Fibroblast of lung (primary cell): ENCODE results near the gene RNF167. TPM values are rescaled to one million over a fixed set of nuclear protein-coding genes. Genes with fewer than 3 reads are reported as not detected.
A peak's percentile ranks its signal among the peaks of the same experiment; 100 is the strongest.

Experiments used
- DNase-seq, 2 donors: peaks; one replicate each; pipeline versions ENCODE4 v3.0.0 to v3.0.0-alpha.2; 2010; ENCODE audit warnings: low read depth in 2 of 2
- H2AFZ ChIP-seq: 2 replicates; pipeline ENCODE4 v1.5.1; 2012; ENCODE audit warnings: low read length, control low read depth, inconsistent platforms
- H3K27ac ChIP-seq: 2 replicates; pipeline ENCODE4 v1.5.1; 2011; ENCODE audit warnings: low read length, control low read depth; ENCODE audit not compliant: insufficient read depth
- H3K27me3 ChIP-seq: 2 replicates; pipeline ENCODE4 v1.5.1; 2011; ENCODE audit warnings: mild to moderate bottlenecking, low read length; ENCODE audit not compliant: control insufficient read depth, insufficient read depth
- H3K36me3 ChIP-seq: 2 replicates; pipeline ENCODE4 v1.5.1; 2011; ENCODE audit warnings: low read length; ENCODE audit not compliant: control insufficient read depth, insufficient read depth
- H3K4me1 ChIP-seq: 2 replicates; pipeline ENCODE4 v1.5.1; 2011; ENCODE audit warnings: low read length; ENCODE audit not compliant: control insufficient read depth, insufficient read depth; ENCODE audit errors: extremely low read depth
- H3K4me2 ChIP-seq: 2 replicates; pipeline ENCODE4 v1.5.1; 2011; ENCODE audit warnings: low read length, control low read depth; ENCODE audit not compliant: insufficient read depth; ENCODE audit errors: extremely low read depth
- H3K4me3 ChIP-seq, 4 experiments: fragments of 200-600 bp in 1 of 4; sonication (generic) in 1 of 4; replicated peaks in 1 of 4; 2 replicates each; pipeline ENCODE4 v1.5.1; 2011 to 2016; ENCODE audit warnings: low read length in 4 of 4, low read depth in 3 of 4, mild to moderate bottlenecking in 3 of 4, control low read depth in 2 of 4, inconsistent platforms in 1 of 4, mixed read lengths in 1 of 4; ENCODE audit not compliant: insufficient read depth in 1 of 4; ENCODE audit errors: control extremely low read depth in 1 of 4
- H3K79me2 ChIP-seq: 2 replicates; pipeline ENCODE4 v1.5.1; 2012; ENCODE audit warnings: mild to moderate bottlenecking, low read length, inconsistent platforms; ENCODE audit not compliant: control insufficient read depth, insufficient read depth
- H3K9ac ChIP-seq: 2 replicates; pipeline ENCODE4 v1.5.1; 2011; ENCODE audit warnings: mild to moderate bottlenecking, low read length, control low read depth; ENCODE audit not compliant: insufficient read depth
- H3K9me3 ChIP-seq: 2 replicates; pipeline ENCODE4 v1.5.1; 2012; ENCODE audit warnings: low read depth, low read length; ENCODE audit not compliant: control insufficient read depth, insufficient read depth
- H4K20me1 ChIP-seq: 2 replicates; pipeline ENCODE4 v1.5.1; 2011; ENCODE audit warnings: low read length; ENCODE audit not compliant: control insufficient read depth, insufficient read depth; ENCODE audit errors: extremely low read depth
- EZH2 ChIP-seq: IDR thresholded peaks from 2 replicates; pipeline ENCODE4 v1.5.1; 2012; ENCODE audit warnings: low read length, control low read depth, mild to moderate bottlenecking; ENCODE audit errors: missing control alignments
- polyA plus RNA-seq, 2 donors: library from polyadenylated mRNA; depleted of rRNA in 1 of 2; stranded (reverse) in 1 of 2; unstranded in 1 of 2; fragments of >200 nt; gene quantifications; 2 replicates each; pipeline ENCODE4 v1.2.1, GENCODE V29; 2011 to 2012; ENCODE audit warnings: missing spikeins in 1 of 2
- total RNA-seq: library from RNA; depleted of rRNA; stranded (reverse); fragments of >200 nt; gene quantifications from 2 replicates; pipeline ENCODE4 v1.2.1, GENCODE V29; 2014
- TF ChIP-seq, protein P1 (sequence below), 2 donors: IDR thresholded peaks in 1 of 2; conservative IDR thresholded peaks in 1 of 2; 1 replicate in 1 of 2; 2 replicates in 1 of 2; pipeline ENCODE4 v1.5.1; 2011 to 2012; ENCODE audit warnings: low read length in 2 of 2, control low read depth in 1 of 2, inconsistent platforms in 1 of 2, low read depth in 1 of 2, mild to moderate bottlenecking in 1 of 2

RNF167 gene
- total and polyA plus RNA-seq, 2 donors (not counting 1 experiment from before 2014, with no cell fraction given) = 22.8 to 52.6 TPM

DNA sequence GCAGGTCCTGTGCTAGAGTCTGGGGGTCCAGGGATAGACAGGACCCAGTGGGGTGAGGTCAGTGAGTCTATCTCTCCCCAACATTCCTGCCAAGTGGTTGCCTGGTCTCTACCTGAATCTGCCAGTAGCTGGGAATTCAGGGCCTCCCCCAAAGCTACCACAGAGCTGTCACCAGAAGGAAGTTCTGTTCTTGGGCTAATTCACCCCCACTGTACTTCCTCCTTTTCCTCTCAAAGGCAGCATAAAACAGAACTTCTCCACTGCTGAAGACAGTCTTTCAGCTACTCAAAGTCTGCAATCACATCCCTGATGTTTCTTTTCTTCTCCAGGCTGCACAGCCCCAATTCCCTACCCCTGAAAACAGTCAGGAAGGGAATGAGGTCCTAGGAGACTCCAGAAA, 38.7 kb downstream of the RNF167 start:
- H3K36me3 ChIP-seq = peaks cover 22% of the 10 kb centered on the region
- no peak overlapping the region for H3K27ac ChIP-seq
- H4K20me1 ChIP-seq = no peaks in the 10 kb centered on the region

DNA sequence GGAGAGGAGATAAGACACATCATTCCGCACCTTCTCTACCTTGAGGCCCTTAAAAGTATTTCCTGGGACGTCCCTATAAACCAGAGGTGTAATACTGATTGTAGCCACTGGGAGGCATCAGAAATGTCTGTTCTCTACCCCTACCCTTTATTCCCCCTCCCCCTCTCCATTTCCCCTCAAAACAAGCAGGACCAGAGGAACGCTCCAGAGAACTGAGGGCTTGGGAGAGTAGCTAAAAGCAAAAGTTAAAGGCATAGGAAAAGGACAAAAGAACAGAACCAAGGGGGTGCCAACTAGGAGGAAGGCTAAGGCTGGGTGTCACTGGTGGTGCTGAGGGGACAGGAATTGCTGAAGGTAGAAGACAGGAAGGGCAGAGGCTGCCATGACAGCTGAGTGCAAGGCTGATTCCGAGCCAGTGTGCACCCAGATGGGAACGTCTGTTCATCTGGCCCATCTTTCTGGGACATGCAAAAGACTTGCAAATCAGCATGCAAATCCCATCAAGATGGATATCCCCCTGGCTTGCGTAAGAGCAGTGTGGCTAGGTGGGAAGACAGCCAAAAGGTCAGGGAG, 40.7 kb downstream of the RNF167 start:
- DNase-seq = peak; percentile 40 to 62
- no peak for TF ChIP-seq EZH2
- TF ChIP-seq, protein P1, sequence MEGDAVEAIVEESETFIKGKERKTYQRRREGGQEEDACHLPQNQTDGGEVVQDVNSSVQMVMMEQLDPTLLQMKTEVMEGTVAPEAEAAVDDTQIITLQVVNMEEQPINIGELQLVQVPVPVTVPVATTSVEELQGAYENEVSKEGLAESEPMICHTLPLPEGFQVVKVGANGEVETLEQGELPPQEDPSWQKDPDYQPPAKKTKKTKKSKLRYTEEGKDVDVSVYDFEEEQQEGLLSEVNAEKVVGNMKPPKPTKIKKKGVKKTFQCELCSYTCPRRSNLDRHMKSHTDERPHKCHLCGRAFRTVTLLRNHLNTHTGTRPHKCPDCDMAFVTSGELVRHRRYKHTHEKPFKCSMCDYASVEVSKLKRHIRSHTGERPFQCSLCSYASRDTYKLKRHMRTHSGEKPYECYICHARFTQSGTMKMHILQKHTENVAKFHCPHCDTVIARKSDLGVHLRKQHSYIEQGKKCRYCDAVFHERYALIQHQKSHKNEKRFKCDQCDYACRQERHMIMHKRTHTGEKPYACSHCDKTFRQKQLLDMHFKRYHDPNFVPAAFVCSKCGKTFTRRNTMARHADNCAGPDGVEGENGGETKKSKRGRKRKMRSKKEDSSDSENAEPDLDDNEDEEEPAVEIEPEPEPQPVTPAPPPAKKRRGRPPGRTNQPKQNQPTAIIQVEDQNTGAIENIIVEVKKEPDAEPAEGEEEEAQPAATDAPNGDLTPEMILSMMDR (conservative IDR thresholded peaks at IDR 0.05 in 1 of 2, IDR thresholded peaks at IDR 0.05 in 1 of 2; ENCODE audit: low read depth in 1 of 2, low read length in 2 of 2) = peak; percentile 63 to 75
- no peaks in the 10 kb centered on the region for H4K20me1 ChIP-seq
- H3K79me2 ChIP-seq = no peaks in the 10 kb centered on the region
- peaks cover 24% of the 10 kb centered on the region for H3K36me3 ChIP-seq
- no peak overlapping the region for H3K9ac ChIP-seq
- no peaks in the 10 kb centered on the region for H3K4me1 ChIP-seq
- no peak overlapping the region for H3K27ac ChIP-seq
- no peak overlapping the region for H3K4me2 ChIP-seq
- H2AFZ ChIP-seq = no peak overlapping the region
- no peaks in the 10 kb centered on the region for H3K9me3 ChIP-seq
- H3K27me3 ChIP-seq = no peaks in the 10 kb centered on the region
- no peak overlapping the region for H3K4me3 ChIP-seq

More for the DNA sequence above, 38.7 kb downstream of the RNF167 start:
- Histone ChIP-seq H3K4me1 (no peaks in the 10 kb centered on the region), H3K9me3 (no peaks in the 10 kb centered on the region), H3K27me3 (no peaks in the 10 kb centered on the region), H2AFZ (no peak overlapping the region), H3K4me3 (no peak overlapping the region), H3K79me2 (no peaks in the 10 kb centered on the region), H3K9ac (no peak overlapping the region), H3K4me2 (no peak overlapping the region)
- TF ChIP-seq EZH2 = no peak
- TF ChIP-seq, protein P1 (conservative IDR thresholded peaks at IDR 0.05 in 1 of 2, IDR thresholded peaks at IDR 0.05 in 1 of 2; ENCODE audit: low read depth in 1 of 2, low read length in 2 of 2) = no peak
- DNase-seq = no peak

DNA sequence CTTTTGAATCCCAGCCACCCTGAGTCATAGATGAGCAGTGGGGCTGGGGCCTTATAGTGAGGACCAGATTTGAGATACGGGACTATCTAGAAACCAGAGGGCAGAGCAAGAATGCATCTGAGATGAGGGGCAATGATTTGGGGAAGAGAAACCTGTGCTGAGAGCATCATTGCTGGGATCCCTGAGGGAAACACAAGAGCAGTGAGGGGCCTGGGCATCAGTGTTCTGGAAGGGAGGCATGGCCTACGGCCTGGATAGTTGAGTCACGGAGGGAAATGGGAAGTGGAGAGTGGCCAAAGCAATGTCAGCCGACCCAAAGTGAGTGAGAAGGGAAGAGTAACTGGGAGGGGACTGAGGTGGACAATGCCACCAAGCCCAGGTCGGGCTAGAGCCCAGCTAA, 42.2 kb downstream of the RNF167 start:
- H3K4me2 ChIP-seq = no peak overlapping the region
- H3K9ac ChIP-seq = no peak overlapping the region
- H2AFZ ChIP-seq = no peak overlapping the region
- H4K20me1 ChIP-seq = no peaks in the 10 kb centered on the region
- H3K27me3 ChIP-seq = no peaks in the 10 kb centered on the region
- peaks cover 23% of the 10 kb centered on the region for H3K36me3 ChIP-seq
- H3K4me3 ChIP-seq = no peak overlapping the region
- peaks cover 8% of the 10 kb centered on the region for H3K79me2 ChIP-seq
- H3K27ac ChIP-seq = no peak overlapping the region
- no peaks in the 10 kb centered on the region for H3K4me1 ChIP-seq
- TF ChIP-seq, protein P1 (conservative IDR thresholded peaks at IDR 0.05 in 1 of 2, IDR thresholded peaks at IDR 0.05 in 1 of 2; ENCODE audit: low read depth in 1 of 2, low read length in 2 of 2) = no peak
- TF ChIP-seq EZH2 = no peak
- no peak for DNase-seq
- H3K9me3 ChIP-seq = no peaks in the 10 kb centered on the region
